ENCODE data around the gene HELLS.
"Not testable (repeated sequence)": the region's sequence is repeated elsewhere in the genome, so short reads cannot be mapped to it uniquely, and the experiment has no call there.

Gene HELLS

DNA sequence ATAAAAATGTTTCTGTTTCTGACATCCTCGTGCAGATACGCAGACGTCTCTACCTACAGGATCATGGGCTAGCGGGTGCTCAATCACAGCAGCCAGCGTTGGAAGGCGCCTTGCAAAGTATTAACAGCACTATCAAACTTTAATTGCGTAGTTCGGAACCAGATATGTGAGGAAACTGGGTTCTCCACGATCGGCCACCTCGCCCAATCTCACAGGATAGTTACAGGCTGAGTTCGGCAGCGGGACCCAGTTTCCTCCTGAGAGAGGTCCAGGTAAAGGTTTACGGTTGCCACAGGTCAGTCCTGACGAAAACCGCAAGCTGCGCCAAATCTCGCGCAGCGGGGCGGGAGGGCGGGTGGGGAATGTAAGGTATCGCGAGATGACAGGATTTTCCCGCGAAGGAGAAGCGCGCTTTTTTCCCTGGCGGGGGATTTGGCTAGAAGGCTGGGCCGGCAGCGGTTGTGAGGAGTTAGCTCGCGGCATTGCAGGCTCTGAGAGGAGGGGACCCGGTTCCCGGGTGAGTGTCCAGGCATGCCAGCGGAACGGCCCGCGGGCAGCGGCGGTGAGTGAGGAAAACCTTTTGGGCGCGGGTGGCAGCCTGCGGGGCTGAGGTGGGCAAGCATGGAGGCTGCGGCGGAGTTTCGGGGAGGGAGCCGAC, at the start of gene HELLS:
TSS of gene HELLS (plus strand) at position 398 of the 658 bp plus-strand sequence. CDS start at position 532, 134 bp downstream.
- peak; percentile 20 for DNase-seq (ENCODE audit: low read depth, low spot score)

DNA sequence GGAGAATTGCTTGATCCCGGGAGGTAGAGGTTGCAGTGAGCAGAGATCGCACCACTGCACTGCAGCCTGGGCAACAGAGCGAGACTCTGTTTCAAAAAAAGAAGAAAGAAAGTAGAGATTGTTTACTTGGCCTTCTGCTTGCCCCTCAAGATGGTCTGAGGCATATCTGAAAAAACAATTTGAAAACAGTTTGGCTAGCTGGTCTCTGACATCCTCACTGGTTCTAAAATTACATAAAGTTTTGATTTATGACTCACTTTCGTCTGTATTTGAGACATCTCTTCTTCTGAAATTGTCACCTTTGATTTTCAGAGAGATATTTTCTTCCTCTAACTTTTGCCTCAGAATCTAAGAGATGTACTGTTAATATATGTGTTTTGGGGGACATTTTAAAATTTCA, 49.6 kb upstream of the HELLS start:
- DNase-seq (ENCODE audit: low read depth, low spot score), result no peak

DNA sequence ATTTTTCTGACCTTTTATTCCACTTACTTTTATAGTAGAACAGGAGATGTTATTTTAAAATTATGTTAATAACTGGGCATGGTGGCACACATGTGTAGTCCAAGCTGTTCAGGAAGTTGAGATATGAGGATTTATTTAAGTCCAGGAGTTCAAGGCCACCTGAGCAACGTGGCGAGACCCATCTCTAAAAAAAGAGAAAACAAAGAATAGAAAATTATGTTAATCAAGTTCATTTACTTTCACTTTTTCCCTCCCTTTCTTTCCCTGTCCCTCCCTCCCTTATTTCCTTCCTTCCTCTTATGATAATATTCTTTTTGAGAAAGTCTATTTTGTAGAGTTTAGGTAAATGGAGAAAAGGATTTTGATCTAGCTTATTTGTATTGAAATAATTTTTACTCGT, 48.9 kb upstream of the HELLS start:
- DNase-seq (ENCODE audit: low read depth, low spot score), result no peak

DNA sequence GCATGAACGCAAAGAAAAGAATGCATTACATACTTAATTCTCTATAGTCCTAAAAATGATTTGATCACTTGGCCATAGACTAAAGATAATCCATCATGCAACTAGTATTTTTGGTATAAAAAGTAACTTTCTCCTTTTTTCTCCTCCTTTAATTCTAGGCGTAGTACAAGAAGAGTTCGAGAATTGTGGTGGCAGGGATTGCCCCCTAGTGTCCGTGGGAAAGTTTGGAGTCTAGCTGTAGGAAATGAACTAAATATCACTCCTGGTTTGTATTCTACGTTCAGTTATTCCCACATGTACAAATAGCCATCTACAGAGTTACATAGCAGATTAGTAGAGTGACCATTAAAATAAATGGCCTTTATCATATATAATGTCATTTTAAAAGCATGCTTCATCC, 45.5 kb upstream of the HELLS start:
- DNase-seq (ENCODE audit: low read depth, low spot score), result no peak

DNA sequence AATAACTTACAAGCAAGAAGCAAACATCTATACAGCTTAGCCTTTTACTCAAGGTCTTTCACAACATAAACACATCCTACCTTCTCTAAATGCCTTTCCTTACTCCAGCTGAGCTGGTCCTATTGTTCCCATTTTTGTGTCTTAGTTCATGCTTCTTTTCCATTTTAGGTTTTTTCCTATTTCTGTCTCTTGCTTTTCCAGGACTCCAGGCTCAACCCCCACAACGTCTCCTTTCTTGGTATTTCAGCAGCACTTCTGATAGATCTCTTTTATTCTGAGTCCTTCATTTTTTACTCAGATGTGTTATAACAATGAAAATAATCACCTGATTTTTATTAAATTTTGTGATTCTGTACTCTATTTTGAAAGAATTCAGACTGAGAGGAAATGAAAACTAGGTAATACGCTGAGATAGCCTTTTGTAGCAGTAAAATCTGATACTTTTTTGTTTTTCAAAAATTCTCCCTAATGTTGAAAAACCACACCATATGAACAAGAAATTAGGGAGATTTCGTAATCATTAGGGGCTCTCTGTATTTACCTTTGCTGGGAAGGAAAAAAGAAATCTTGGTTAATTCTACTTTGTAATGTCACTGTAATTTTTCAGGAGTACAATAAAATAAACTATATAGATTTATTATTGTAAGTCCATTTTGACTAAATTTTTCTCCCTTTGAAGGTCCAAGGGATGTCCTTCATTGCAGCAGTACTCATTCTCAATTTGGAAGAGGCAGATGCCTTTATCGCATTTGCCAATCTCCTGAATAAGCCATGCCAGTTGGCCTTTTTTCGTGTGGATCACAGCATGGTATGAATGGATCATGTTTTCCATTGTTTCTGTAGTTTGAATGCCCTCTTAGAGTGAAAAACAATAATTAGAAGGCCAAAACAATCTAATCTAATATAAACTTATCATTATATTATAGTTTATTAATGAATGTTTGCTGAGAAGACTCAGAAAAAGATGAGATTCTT, 24.0 kb upstream of the HELLS start:
- no peak for DNase-seq (ENCODE audit: low read depth, low spot score)

DNA sequence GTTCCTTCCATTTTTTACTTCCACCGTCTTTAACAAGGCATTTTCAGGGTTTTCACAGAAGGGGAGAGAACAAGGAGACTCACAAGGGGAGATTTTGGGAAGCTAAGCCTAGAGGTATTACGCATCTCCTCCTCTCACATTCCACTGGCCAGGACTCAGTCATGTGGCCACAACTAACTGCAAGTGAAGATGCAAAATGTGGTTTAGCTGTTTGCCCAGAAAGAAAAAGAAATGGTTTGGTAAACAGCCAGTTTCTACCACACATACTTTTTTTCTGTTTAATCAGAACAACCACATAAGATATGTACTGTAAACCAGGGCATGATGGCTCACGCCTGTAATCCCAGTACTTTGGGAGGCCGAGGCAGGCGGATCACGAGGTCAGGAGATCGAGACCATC, 21.4 kb upstream of the HELLS start:
- DNase-seq (ENCODE audit: low read depth, low spot score), result no peak

DNA sequence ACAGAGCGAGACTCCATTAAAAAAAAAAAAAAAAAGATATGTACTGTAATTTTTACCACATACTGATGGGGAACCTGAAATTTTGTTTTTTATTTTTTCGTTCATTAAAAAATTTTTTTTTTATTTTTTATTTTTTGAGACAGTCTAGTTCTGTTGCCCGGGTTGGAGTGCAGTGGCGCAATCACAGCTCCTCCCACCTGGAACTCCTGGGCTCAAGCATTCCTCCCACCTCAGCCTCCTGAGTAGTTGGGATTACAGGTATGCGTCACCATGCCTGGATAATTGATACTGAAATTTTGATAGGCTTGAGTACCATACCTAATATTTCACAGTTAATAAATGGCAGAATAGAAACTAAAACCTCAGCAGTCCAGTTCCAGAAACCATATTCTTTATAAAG, 20.9 kb upstream of the HELLS start:
- no peak for DNase-seq (ENCODE audit: low read depth, low spot score)

DNA sequence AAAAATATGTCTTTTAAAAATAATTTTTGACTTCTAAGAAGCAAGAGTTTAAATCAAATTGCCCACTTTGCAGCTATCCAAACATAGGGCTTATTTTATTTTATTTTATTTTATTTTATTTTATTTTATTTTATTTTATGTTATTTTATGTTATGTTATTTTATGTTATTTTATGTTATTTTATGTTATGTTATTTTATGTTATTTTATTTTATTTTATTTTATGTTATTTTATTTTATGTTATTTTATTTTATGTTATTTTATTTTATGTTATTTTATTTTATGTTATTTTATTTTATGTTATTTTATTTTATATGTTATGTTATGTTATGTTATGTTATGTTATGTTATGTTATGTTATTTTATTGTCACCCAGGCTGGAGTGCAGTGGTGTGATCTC, 14.0 kb upstream of the HELLS start:
- DNase-seq (ENCODE audit: low read depth, low spot score), result not testable (repeated sequence)

DNA sequence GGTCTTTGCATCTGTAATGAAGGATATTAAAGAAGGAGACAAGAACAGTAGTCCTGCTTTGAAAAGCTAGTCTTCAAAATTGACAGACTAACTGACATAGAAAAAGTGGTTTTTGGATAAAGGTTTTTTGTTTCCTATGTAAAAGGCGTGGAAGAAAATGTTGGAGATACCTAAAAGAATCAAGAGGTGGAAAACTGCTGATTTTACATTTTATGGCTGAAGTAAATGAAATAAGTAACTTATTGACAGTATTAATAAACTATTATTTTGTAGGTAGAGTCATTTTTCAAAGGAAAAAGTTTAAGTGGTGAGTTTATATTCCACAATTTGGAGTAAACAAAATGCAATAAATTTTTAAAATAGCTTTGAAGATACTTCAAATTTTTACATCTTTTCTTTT, 12.6 kb upstream of the HELLS start:
- DNase-seq (ENCODE audit: low read depth, low spot score), result no peak

DNA sequence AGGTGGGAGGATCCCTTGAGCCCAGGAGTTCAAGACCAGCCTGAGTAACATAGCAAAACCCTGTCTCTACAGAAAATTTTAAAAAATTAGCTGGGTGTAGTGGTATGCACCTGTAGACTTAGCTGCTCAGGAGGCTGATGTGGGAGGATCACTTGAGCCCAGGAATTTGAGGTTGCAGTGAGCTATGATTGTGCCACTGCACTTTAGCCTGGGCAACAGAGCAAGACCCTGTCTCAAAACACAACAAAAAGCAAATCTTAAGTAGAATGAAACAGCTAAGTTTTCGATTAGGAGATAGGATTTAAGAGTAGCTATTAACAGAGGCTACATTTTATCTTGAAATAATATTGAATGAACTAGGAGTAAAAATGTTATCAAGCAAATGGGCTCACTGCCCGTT, 3.3 kb upstream of the HELLS start:
- DNase-seq (ENCODE audit: low read depth, low spot score), result not testable (repeated sequence)

DNA sequence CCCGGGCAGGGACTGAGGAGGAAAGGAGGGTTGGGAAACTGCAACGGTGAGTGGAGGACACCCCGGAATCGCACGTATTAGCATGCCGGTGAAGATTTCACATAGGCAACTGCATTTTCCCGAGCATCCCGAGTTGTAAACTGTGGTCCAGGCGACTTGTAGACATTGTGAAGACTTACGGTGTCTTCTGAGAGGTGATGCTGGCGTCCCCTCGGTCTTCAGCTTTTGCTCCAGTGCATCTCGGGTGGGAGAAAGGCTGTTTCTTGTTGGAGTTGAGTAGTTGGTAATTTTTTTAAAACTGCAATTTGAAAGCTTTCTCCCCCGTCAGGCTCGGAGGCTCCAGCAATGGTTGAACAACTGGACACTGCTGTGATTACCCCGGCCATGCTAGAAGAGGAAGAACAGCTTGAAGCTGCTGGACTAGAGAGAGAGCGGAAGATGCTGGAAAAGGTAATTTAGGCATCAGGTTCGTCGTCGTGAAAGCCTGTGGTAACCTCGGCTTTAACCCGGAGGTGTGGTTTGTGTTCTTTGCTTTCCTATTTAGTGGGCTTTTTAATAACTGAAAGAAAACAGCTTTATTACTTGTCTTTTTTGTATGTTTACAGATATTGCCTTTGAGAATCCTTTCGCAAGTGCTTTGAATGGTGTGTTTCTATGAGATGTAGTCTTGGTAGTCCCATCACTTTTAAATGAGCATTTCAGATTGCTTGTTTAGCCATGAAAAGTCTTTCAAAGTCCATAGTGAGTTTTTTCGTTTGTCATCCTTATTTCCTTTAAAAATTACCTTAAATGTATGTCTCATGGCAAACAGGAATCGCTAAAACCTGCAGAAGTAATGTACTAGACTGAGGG, 687 bp downstream of the HELLS start:
- no peak for DNase-seq (ENCODE audit: low read depth, low spot score)

DNA sequence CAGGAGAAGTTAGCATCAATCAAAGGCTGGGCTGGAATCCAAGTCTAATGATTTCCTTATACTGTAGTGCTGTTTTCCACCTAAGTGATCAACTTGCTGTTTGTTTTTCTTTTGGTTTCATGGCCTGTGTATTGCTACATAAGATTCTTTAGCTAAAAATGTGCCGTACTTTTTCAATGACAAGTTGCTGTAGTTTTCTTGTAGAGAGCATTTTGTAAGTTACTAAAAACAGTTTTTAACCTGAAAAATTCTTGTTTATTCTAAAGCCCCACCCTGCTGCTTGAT, 1.3 kb downstream of the HELLS start:
- no peak for DNase-seq (ENCODE audit: low read depth, low spot score)

DNA sequence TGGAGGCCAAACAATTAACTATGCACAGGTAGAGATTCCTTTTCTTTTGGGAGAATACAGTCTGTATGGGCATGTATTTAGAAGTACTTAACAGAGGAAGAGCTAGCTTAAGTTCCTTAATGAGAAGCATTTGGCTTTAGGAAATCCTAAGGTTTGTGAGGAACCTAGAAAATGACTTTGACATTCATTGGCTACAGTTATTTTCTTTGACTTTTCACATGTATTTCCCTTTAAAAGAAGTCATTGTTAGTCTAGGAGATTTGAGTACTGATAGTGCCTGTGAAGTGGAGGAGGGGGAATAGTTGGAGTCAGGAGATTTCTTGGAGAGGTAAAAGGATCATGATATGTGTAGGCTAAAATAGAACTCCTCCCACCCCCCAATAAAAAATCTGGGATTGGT, 3.6 kb downstream of the HELLS start:
- no peak for DNase-seq (ENCODE audit: low read depth, low spot score)

DNA sequence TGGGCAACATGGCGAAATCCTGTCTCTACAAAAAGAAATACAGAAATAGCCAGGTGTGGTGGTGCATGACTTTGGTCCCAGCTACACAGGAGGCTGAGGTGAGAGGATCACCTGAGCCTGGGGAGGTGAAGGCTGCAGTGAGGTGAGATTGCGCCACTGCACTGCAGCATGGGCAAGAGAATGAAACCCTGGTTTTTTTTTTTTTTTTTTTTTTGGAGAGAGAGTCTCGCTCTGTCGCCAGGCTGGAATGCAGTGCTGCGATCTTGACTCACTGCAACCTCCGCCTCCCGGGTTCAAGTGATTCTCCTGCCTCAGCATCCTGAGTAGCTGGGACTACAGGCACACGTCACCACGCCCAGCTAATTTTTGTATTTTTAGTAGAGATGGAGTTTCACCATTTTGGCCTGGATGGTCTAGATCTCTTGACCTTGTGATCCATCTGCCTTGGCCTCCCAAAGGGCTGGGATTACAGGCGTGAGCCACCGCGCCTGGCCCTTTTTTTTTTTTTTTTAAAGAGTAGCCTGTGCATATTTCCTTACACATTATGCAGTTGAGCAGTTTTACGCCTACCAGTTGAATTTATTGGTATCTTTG, 22.2 kb downstream of the HELLS start:
- DNase-seq (ENCODE audit: low read depth, low spot score), result not testable (repeated sequence)

DNA sequence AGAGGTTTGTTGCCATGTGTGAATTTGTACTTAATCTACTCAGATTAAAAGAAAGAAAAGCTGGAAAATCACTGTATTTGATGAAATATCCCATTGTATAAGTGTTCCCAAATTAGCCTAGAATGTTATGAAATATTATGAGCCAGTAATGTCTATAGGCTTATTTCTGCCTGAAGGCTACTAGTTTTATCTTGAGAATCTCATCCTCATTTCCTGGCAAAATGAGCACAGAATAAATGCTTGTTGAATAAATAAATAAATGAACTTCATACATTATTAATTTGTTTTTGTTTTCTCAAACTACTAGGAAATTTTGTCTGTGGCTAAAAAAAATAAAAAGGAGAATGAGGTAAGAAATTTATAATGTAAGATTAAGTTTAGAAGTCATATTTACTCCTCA, 25.5 kb downstream of the HELLS start:
- no peak for DNase-seq (ENCODE audit: low read depth, low spot score)

DNA sequence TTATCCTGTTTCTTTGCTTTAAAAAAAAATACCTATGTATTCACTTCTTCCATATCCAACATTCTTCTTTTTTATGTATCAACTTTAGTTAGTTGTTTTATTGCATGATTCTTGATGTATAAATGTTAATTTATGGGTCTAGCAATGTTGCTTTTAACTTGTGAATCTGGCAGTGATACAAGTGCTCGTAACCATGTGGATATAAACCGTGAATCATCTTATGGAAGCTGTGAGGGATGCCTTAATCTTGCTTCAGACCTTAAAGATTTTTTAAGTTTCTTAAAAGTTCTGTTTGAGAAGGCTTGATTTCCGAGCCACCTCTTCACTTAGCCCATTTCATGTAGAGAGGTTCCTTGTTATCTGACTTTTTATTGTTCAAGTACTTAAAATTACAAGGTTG, 25.9 kb downstream of the HELLS start:
- no peak for DNase-seq (ENCODE audit: low read depth, low spot score)

DNA sequence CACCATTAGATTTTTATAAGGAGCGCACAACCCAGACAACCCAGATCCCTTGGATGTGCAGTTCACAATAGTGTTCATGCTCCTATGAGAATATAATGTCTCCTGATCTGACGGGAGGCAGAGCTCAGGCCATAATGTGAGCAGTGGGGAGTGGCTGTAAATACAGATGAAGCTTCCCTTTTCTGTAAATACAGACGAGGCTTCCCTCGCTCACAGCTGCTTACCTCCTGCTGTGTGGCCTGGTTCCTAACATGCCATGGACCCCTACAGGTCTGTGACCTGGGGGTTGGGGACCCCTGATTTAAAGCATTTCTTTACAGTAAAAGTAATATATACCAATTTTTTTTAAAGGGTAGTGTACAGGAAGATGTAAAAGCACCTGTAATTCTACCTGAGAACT, 33.2 kb downstream of the HELLS start:
- DNase-seq (ENCODE audit: low read depth, low spot score), result no peak

DNA sequence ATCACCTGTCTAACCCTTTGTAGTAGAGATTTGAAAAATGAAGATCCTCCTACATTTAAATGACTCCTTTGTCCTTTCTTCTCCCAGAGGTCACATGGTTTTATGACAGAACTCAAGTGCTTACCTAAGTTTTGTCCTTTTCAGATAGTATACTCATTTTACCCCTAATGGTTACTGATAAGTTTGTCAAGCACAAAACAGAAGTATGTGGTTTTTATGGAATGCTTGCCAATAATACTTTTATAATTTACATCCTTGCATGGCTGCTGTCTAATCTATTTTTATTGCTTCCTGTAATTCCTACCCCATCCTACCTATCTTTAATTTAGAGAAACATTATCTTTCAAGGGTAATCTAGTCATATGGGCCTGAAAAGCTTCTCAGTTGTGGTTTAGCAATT, 37.5 kb downstream of the HELLS start:
- no peak for DNase-seq (ENCODE audit: low read depth, low spot score)

DNA sequence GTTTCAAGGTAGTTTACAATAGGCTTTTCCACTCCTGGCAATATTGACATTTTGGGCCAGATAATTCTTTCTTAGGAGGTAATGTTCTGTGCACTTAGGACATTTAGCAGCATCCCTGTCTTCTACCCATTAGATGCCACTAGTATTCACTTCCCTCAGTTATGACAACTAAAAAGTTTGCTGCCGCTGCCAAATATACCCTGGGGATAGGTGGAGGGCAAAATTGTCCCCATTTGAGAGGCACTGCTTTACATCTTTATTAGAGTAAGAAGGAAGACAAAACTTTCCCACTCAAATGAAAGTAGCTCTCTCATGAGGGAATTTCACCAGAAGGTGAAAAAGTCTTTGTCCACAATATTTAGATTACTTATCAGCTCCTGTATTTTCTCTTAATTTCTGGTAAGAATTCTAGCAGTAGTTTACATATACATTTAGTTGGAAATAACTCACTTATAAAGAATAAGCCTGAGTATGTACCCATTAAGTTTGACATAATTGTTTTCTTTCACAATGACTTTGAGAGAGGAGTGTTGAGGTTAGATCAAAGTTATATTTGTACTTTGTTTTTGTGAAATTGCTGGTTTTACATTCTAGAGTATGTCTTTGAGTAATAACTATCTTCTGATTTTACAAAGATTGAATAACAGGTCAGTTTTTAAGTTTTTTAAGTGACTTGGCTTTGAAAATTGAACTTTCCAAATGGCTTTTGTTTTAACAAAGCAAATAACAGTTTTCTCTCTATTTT, 46.0 kb downstream of the HELLS start:
- no peak for DNase-seq (ENCODE audit: low read depth, low spot score)

DNA sequence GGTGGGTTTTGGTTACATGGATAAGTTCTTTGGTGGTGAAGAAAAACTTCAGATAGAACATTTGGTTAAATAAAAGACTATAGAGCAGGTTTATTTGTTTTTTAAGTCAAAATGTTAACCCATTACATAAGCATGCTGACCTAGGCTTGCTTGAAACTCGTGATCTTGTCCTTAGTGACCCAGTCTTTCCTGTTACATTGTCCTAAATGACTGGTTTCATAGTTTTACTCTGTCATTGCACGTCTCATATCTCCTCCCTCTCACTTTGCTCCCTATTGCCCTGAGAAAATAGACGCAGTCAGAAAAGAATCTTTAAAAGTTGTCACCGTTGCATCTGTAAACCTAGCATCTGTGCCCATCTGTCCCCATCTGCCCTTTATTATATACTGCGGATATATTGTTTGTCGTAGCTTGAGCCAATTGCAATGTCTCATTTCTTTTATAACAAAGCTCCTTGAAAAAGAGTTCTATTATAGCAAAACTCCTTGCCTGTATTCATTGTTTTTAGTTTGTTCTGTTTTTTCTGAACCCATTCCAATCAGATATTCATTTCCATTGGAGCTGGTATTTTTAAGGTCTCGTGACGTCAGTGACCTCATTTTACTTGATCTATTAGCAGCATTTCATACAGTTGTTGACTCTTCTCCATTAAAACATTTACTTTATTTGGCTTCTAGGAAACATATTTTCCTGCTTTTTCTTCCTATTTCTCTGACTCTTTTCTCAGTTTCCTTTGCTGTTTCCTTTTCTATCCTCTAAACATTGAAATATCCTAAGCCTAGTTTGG, 57.3 kb downstream of the HELLS start:
- no peak for DNase-seq (ENCODE audit: low read depth, low spot score)

Measured in activated naive CD8-positive, alpha-beta T cell treated with anti-CD3 and anti-CD28 coated beads, Interleukin-2, amount 50 U/mL, for 16 hours (primary cell).